Tracheal epithelial cell (primary cell): ENCODE measurements around the gene PAFAH1B1. TPM values are rescaled to one million over a fixed set of nuclear protein-coding genes. Genes with fewer than 3 reads are reported as not detected.

Experiments used
- total RNA-seq: library from RNA; depleted of rRNA; stranded (reverse); fragments of >200 nt; gene quantifications from 2 replicates; pipeline ENCODE4 v1.2.1, GENCODE V29; 2014

The PAFAH1B1 gene
- total RNA-seq, result 79.3 and 105 TPM in 2 replicates

GRCh38 chr17:2592971-2593820, at the start of gene PAFAH1B1:
Gene PAFAH1B1, plus strand, starts transcription at chr17:2593654. Its CDS starts 44,635 bp downstream, at chr17:2638289.

DNA sequence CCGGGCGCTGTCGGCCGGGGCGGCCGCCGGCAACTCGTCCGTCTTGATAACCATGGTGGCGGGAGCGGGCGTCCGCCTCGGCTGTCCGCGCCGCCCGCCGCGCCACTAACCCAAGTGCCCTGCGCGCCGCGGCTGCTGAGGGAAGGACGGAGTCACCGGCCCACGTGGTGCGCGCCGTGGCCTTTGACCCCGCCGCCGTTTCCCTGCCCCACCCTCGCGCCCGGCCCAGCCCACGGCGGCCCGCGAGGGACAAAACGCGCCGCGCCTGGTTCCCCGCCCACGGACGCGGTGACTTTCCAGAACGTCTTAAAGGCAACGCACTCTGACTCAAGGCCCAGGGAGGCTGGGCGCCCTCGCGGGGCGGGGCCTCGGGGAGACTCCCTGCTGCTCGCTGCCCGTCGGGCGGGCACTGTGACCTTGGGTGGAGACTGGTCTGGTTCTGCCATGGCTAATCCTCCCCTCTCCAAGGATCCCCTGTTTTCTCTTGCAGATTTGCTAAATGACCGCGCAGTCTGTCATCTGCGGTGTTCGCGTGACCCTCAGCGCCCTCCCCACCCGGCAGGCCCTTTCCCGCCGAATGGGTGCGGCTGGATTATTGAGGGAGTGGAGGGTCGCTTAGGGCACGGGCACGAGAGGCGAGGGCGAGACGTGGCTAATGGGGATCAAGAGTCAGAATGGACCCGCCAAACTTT, 118.3 kb downstream of the PAFAH1B1 start, which contains the start of gene CLUH:
CLUH (minus strand) TSS at position 157 of the 692 bp plus-strand sequence; CDS start at position 54, 103 bp downstream.

Other genes with a start within 250 kb of the PAFAH1B1 start
- 7.0 and 7.5 TPM in 2 replicates for gene MNT, start 192.6 kb upstream of the PAFAH1B1 start, total RNA-seq
- 14.5 and 21.1 TPM in 2 replicates for gene METTL16, start 81.8 kb upstream of the PAFAH1B1 start, total RNA-seq
- 75.7 and 78.6 TPM in 2 replicates for gene CLUH, start 118.1 kb downstream of the PAFAH1B1 start, total RNA-seq
- gene CCDC92B, start 156.0 kb downstream of the PAFAH1B1 start, total RNA-seq, result 0.24 TPM in 1 of 2 replicates, not detected in the other
- 11.1 and 31.1 TPM in 2 replicates for gene RAP1GAP2, start 202.8 kb downstream of the PAFAH1B1 start, total RNA-seq